CD4-positive, alpha-beta T cell treated with Interleukin-15 for 1 hour (primary cell): ENCODE results near the gene TARS3.
"Not testable (repeated sequence)": the region's sequence is repeated elsewhere in the genome, so short reads cannot be mapped to it uniquely, and the experiment has no call there.

Source experiments
- DNase-seq: peaks from one replicate; pipeline ENCODE4 v3.0.0-alpha.2; 2020

The TARS3 gene

GRCh38 chr15:101723874-101724674, at the start of gene TARS3:
Gene TARS3 (minus strand): TSS chr15:101724473. CDS start chr15:101724387, 86 bp downstream.
- DNase-seq: peak; percentile 96

- DNase-seq: no peak
Measured at GRCh38 chr15:101773496-101774100, 49.3 kb upstream of the TARS3 start.

GRCh38 chr15:101772921-101773320, 48.6 kb upstream of the TARS3 start:
- DNase-seq: no peak

GRCh38 chr15:101767083-101767640, 42.9 kb upstream of the TARS3 start:
- DNase-seq: not testable (repeated sequence)

GRCh38 chr15:101765772-101766456, 41.6 kb upstream of the TARS3 start:
- DNase-seq: no peak

GRCh38 chr15:101765340-101765671, 41.0 kb upstream of the TARS3 start:
- DNase-seq: not testable (repeated sequence)

- DNase-seq: not testable (repeated sequence)
Measured at GRCh38 chr15:101764669-101765339, 40.5 kb upstream of the TARS3 start.

- not testable (repeated sequence) for DNase-seq
Measured at GRCh38 chr15:101746716-101747082, 22.4 kb upstream of the TARS3 start.

- DNase-seq: not testable (repeated sequence)
Measured at GRCh38 chr15:101734837-101735236, 10.6 kb upstream of the TARS3 start.

- DNase-seq: no peak
Measured at GRCh38 chr15:101733545-101733944, 9.3 kb upstream of the TARS3 start.

- no peak for DNase-seq
Measured at GRCh38 chr15:101732772-101733171, 8.5 kb upstream of the TARS3 start.

GRCh38 chr15:101731746-101732145, 7.5 kb upstream of the TARS3 start:
- no peak for DNase-seq

GRCh38 chr15:101727186-101727585, 2.9 kb upstream of the TARS3 start:
- no peak for DNase-seq

GRCh38 chr15:101725073-101725472, 800 bp upstream of the TARS3 start:
- no peak for DNase-seq

GRCh38 chr15:101724675-101725005, 367 bp upstream of the TARS3 start:
- no peak for DNase-seq

GRCh38 chr15:101723171-101723873, 951 bp downstream of the TARS3 start:
- no peak for DNase-seq

- no peak for DNase-seq
Measured at GRCh38 chr15:101718896-101719295, 5.4 kb downstream of the TARS3 start.

GRCh38 chr15:101712078-101712477, 12.2 kb downstream of the TARS3 start:
- no peak for DNase-seq

- no peak for DNase-seq
Measured at GRCh38 chr15:101710806-101711205, 13.5 kb downstream of the TARS3 start.

- no peak for DNase-seq
Measured at GRCh38 chr15:101709466-101709865, 14.8 kb downstream of the TARS3 start.

GRCh38 chr15:101707983-101708382, 16.3 kb downstream of the TARS3 start:
- DNase-seq: no peak

GRCh38 chr15:101702077-101702476, 22.2 kb downstream of the TARS3 start:
- no peak for DNase-seq

- DNase-seq: no peak
Measured at GRCh38 chr15:101698314-101698713, 26.0 kb downstream of the TARS3 start.
